Epithelial cell of esophagus (primary cell): Measurements from ENCODE around the gene PALLD.

Source experiments
- DNase-seq: peaks from one replicate; pipeline ENCODE4 v3.0.0; 2010; ENCODE audit warnings: low read depth
- H3K4me3 ChIP-seq: 2 replicates; pipeline ENCODE4 v1.5.1; 2011; ENCODE audit warnings: mild to moderate bottlenecking, low read length, control low read depth
- TF ChIP-seq, protein P1 (sequence below): IDR thresholded peaks from 2 replicates; pipeline ENCODE4 v1.5.1; 2011; ENCODE audit warnings: low read depth, mild to moderate bottlenecking, low read length, control low read depth, inconsistent platforms; ENCODE audit not compliant: insufficient read depth; ENCODE audit errors: missing control alignments

The PALLD gene

DNA sequence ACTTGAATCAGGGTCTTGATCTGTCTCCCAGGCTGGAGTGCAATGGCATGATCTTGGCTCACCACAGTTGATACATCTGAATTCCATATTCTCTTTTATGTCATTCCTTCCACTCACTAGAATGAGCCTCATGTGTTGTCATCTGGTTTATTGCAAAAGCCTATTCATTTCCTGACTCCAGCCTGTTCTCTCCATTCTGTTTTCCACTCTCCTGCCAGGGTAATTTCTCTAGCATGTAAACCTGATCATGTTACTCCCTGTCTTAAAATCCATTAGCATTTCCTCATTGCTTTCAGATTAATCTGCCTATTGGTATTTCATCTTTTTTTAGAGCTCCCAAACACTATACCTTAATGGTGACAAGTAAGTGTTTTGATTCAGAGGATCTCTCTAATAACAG, 12.2 kb upstream of the PALLD start:
- TF ChIP-seq, protein P1, sequence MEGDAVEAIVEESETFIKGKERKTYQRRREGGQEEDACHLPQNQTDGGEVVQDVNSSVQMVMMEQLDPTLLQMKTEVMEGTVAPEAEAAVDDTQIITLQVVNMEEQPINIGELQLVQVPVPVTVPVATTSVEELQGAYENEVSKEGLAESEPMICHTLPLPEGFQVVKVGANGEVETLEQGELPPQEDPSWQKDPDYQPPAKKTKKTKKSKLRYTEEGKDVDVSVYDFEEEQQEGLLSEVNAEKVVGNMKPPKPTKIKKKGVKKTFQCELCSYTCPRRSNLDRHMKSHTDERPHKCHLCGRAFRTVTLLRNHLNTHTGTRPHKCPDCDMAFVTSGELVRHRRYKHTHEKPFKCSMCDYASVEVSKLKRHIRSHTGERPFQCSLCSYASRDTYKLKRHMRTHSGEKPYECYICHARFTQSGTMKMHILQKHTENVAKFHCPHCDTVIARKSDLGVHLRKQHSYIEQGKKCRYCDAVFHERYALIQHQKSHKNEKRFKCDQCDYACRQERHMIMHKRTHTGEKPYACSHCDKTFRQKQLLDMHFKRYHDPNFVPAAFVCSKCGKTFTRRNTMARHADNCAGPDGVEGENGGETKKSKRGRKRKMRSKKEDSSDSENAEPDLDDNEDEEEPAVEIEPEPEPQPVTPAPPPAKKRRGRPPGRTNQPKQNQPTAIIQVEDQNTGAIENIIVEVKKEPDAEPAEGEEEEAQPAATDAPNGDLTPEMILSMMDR, result no peak
- DNase-seq, result peak; percentile 79
- H3K4me3 ChIP-seq, result no peak overlapping the region

DNA sequence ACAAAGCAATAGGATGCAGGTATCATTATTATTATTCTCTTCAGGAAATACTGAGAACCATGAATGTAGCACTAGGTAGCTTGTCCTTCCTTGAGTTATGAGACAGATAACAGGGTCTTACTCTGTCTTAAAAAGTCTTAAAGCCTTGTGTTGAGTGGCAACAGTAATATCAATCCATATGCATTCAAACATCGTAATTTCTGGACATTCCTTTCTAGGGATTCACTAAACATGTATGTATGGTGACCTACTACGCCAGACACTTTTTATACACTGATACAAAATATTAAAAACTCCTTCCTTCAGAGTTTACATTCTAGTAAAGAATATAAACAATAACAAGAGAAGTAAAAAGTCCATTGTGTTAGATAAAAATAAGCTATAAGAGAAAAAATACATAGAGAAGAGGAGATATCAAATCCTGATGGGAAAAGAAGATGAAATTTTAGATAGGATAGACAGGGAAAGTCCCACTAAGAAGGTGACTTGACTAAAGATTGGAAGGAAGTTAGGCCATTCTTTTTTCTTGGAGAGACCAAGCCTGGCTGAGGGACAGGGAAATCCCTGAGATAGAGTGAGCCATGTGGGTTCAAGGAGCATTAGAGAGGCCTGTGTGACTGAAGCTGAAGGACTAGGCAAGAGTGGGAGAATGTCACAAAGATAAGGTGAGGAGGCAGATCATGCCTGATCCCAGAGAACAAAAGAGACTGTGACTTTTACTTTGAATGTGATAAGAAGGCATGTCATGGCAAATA, 11.5 kb upstream of the PALLD start:
- H3K4me3 ChIP-seq, result no peak overlapping the region
- DNase-seq, result no peak
- TF ChIP-seq, protein P1, result no peak

DNA sequence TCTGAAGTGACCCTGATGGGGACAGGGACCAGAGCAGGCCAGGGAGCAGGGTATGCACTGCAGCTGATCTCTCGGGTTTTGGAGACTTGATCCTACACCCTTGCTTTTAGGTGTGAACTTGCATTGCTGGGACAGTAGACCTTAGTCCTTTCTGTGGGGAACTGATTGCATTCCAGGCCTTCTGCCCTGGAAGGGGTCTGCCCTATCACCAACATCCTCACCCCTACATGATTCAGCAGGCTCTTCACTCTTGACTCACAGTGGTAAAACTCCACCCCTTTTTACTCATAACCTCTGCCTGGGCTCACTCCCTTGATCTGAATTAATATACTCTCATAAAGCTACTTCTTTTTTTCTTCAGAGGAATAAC, 10.0 kb upstream of the PALLD start:
- TF ChIP-seq, protein P1, result no peak
- DNase-seq, result peak; percentile 90
- no peak overlapping the region for H3K4me3 ChIP-seq

DNA sequence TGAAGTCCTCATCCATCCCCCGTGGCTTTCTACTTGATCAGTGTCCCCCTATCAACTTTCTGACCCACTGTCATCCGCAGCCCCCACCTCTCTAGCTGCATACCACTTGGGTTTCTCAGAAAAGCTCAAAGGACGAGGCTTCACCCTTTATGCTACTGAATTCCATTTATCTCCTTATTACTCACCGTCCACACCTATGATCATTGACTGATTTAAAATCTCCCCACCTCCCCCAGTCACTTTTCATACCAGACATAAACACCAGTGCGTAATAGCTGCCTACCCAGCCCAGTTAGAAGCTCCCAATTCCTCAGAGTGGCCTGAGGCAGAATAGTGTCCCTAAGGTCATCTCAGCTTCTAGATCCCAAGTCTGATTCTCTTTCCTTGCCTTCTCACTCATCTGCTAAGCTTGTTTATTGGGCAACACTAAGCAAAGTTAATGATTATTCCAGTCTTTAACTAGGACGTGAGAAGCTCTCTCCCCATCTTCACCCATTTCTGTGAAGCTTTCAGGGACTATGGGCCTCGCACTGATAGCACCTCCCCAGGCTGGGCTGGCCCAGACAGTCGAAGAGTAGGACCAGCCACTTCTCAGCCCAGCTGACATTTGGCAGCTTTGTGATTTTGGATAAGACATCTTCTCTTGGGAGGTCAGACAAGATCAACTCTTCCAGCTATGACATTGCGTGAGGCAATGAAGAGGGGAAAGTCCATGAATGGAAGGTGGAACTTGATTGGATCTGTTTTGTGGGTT, 9.4 kb upstream of the PALLD start:
- H3K4me3 ChIP-seq, result no peak overlapping the region
- DNase-seq, result peak; percentile 95
- TF ChIP-seq, protein P1, result no peak

DNA sequence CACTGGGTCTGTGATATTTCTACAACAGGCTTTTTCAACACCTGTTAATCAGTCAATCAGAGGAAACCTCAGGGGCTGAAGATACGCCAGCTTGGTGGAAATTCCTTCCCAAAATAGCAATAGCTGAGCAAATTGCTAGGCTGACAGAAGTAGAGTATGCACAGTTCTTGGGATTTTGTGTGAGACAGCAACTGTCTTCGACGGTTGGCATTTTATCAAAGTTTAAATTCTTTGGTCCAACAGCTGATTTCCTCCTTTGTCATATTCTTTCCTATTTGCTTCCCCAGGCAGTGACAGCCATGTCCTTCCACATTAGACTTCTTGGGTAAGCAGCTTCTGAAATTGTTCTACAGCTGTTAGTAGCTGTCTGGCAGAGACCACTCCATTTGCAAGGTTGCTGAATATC, 8.0 kb upstream of the PALLD start:
- DNase-seq, result no peak
- H3K4me3 ChIP-seq, result no peak overlapping the region
- TF ChIP-seq, protein P1, result no peak

DNA sequence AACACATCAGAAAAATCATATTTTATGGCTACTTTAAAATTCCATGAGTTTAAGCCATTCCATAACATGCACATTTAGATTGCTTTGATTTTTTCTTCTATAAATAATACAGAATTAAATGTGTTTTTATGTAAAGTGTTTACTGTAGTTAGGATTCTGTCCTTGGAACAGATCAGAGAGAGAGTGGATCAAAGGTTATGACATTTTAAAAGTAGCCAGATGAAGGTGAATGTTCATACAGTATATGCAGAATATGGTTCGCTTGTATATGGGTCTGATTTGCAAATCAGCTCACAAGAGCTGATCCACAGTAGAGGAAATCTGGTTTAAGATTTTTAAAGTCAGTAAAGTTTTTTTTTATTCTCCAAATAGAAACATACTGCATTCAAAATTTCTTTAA, 7.2 kb upstream of the PALLD start:
- H3K4me3 ChIP-seq, result no peak overlapping the region
- DNase-seq, result no peak
- TF ChIP-seq, protein P1, result no peak

DNA sequence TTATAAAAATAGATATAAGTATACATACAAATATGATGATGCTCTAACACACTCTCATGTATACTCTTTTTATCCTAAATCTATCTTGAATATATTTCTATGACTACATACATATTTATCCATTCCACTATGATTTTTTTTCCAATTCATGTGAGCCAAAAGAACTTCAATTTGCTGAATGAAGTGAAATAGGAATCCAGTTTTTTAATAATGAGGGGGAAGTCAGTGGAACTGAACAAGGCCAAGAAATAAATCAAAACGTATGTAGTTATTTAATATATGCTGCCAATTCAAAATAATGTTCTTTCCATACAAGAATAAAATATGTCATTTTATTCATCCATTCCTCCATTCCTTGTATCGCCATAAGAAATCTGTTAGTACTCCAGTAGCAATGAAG, 6.1 kb upstream of the PALLD start:
- DNase-seq, result no peak
- TF ChIP-seq, protein P1, result no peak
- H3K4me3 ChIP-seq, result no peak overlapping the region
